H1 (cell line): ENCODE measurements around the gene SEMA3D. TPM values are rescaled to one million over a fixed set of nuclear protein-coding genes. Genes with fewer than 3 reads are reported as not detected.

Experiments used
- RBBP5 ChIP-seq: IDR thresholded peaks from 2 replicates; pipeline ENCODE4 v1.7.1; 2012; ENCODE audit warnings: low read depth, mild to moderate bottlenecking, inconsistent platforms, low read length, moderate library complexity, borderline replicate concordance
- polyA plus RNA-seq, 7 experiments: library from polyadenylated mRNA; depleted of rRNA in 3 of 7; stranded (reverse) in 5 of 7; unstranded in 2 of 7; fragments of >200 nt in 5 of 7; fragments of 200-250 nt in 2 of 7; gene quantifications; 1 replicate in 5 of 7; 2 replicates in 1 of 7; 4 replicates in 1 of 7; pipeline versions ENCODE4 v1.2.1 to v1.2.3, GENCODE V29; 2011 to 2013; ENCODE audit warnings: missing spikeins in 2 of 7, mixed read lengths in 2 of 7
- total RNA-seq: library from RNA; stranded (reverse); fragmentation: NEBNext Ultra II Directional; extraction: Animal tissue kit (Norgen Biotek cat#: 25700); gene quantifications from 2 replicates; pipeline ENCODE4 v1.2.1, GENCODE V29; 2021

SEMA3D gene
- total and polyA plus RNA-seq, 2 of the 8 experiments (the other 6 are each of a cell fraction or from before 2014, with no cell fraction given): 1.6 to 3.5 TPM

GRCh38 chr7:85055906-85056305 lies 130.9 kb downstream of the SEMA3D start (continued):
- no peak for TF ChIP-seq RBBP5
